Esophagus muscularis mucosa (tissue), 4 donors: ENCODE measurements around the gene RGS16. TPM values are rescaled to one million over a fixed set of nuclear protein-coding genes. Genes with fewer than 3 reads are reported as not detected.

Experiments
- DNase-seq: peaks from one replicate; pipeline ENCODE4 v3.0.0-alpha.2; 2017; ENCODE audit errors: extremely low spot score
- H3K27ac ChIP-seq, 4 donors: fragments of 200-600 bp; sonication (generic); replicated peaks in 1 of 4; 1 replicate in 3 of 4; 2 replicates in 1 of 4; pipeline ENCODE4 v1.5.1; 2016 to 2019; ENCODE audit warnings: mild to moderate bottlenecking in 1 of 4
- H3K27me3 ChIP-seq, 4 donors: fragments of 200-600 bp; sonication (generic); one replicate each; pipeline versions ENCODE4 v1.5.1 to v1.6.0; 2016 to 2019
- H3K36me3 ChIP-seq, 4 donors: fragments of 200-600 bp; sonication (generic); one replicate each; pipeline ENCODE4 v1.5.1; 2016 to 2019
- H3K4me1 ChIP-seq, 4 donors: fragments of 200-600 bp; sonication (generic); one replicate each; pipeline ENCODE4 v1.5.1; 2016 to 2019
- H3K4me3 ChIP-seq, 4 donors: fragments of 200-600 bp; sonication (generic); 1 replicate in 2 of 4; 2 replicates in 2 of 4; pipeline ENCODE4 v1.5.1; 2016 to 2019; ENCODE audit warnings: mild to moderate bottlenecking in 4 of 4, moderate library complexity in 1 of 4
- H3K9me3 ChIP-seq, 4 donors: fragments of 200-600 bp; sonication (generic); 1 replicate in 3 of 4; 2 replicates in 1 of 4; pipeline ENCODE4 v1.5.1; 2016 to 2019
- EP300 ChIP-seq: sonication (generic); formaldehyde crosslinking; IDR thresholded peaks from one replicate; pipeline ENCODE4 v1.6.1; 2017; ENCODE audit warnings: antibody characterized with exemption
- POLR2A ChIP-seq: fragments of 450-650 bp; IDR thresholded peaks from one replicate; pipeline ENCODE4 v1.6.1; 2017; ENCODE audit warnings: antibody characterized with exemption, moderate library complexity, mild to moderate bottlenecking, low read depth
- POLR2AphosphoS5 ChIP-seq, 2 donors: sonication (generic); formaldehyde crosslinking; IDR thresholded peaks; one replicate each; pipeline ENCODE4 v1.6.1; 2017; ENCODE audit warnings: antibody characterized with exemption in 2 of 2
- WGBS: methylation state at CpG from one replicate; pipeline ENCODE4 v1.1.5; 2018; 5-methylcytosine and 5-hydroxymethylcytosine counted together
- intact Hi-C: fragments of 100-400 bp; cut with DNase I; formaldehyde crosslinking; loops from one replicate; pipeline ENCODE4 v1.15.1; 2023
- total RNA-seq, 4 donors: library from RNA; depleted of rRNA; stranded (reverse); fragments of >200 nt; gene quantifications; one replicate each; pipeline versions ENCODE4 v1.1.0 to v1.2.1, GENCODE V29; 2016
- TF ChIP-seq, protein P1 (sequence below), 3 experiments: fragments of 200-600 bp in 2 of 3; fragments of 450-650 bp in 1 of 3; sonication (generic) in 2 of 3; IDR thresholded peaks; one replicate each; pipeline ENCODE4 v1.5.1; 2017 to 2019; ENCODE audit warnings: antibody characterized with exemption in 3 of 3, mild to moderate bottlenecking in 2 of 3, moderate library complexity in 1 of 3

RGS16 gene
- total RNA-seq, 4 donors from 2014 or later, result 0.83 to 19.7 (median 2.2) TPM

GRCh38 chr1:182626527-182626926, 22.3 kb upstream of the RGS16 start:
- no peak for TF ChIP-seq POLR2A
- no peak for TF ChIP-seq POLR2AphosphoS5 (IDR thresholded peaks at IDR 0.05)
- WGBS, result 80% methylated on average over 1 of the region's 1 CpG
- Histone ChIP-seq H3K27me3 (no peaks in the 10 kb centered on the region), H3K9me3 (no peaks in the 10 kb centered on the region), H3K4me3 (no peak overlapping the region), H3K4me1 (peaks cover 9 to 17% (median 11%) of the 10 kb centered on the region in 4 donors), H3K36me3 (no peaks in the 10 kb centered on the region), H3K27ac (no peak overlapping the region)
- intact Hi-C loops, result no loop called here
- no peak for DNase-seq

GRCh38 chr1:182625719-182626504, 21.7 kb upstream of the RGS16 start:
- Histone ChIP-seq H3K27ac (no peak overlapping the region), H3K27me3 (no peaks in the 10 kb centered on the region), H3K9me3 (no peaks in the 10 kb centered on the region), H3K36me3 (no peaks in the 10 kb centered on the region), H3K4me3 (no peak overlapping the region), H3K4me1 (peaks cover 9 to 14% (median 11%) of the 10 kb centered on the region in 4 donors)
- no peak for DNase-seq
- TF ChIP-seq POLR2A (no peak), POLR2AphosphoS5 (IDR thresholded peaks at IDR 0.05) (no peak), EP300 (no peak)
- TF ChIP-seq, protein P1, sequence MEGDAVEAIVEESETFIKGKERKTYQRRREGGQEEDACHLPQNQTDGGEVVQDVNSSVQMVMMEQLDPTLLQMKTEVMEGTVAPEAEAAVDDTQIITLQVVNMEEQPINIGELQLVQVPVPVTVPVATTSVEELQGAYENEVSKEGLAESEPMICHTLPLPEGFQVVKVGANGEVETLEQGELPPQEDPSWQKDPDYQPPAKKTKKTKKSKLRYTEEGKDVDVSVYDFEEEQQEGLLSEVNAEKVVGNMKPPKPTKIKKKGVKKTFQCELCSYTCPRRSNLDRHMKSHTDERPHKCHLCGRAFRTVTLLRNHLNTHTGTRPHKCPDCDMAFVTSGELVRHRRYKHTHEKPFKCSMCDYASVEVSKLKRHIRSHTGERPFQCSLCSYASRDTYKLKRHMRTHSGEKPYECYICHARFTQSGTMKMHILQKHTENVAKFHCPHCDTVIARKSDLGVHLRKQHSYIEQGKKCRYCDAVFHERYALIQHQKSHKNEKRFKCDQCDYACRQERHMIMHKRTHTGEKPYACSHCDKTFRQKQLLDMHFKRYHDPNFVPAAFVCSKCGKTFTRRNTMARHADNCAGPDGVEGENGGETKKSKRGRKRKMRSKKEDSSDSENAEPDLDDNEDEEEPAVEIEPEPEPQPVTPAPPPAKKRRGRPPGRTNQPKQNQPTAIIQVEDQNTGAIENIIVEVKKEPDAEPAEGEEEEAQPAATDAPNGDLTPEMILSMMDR (IDR thresholded peaks at IDR 0.05), result no peak
- 63% methylated on average over 1 of the region's 1 CpG for WGBS
- intact Hi-C loops, result no loop called here

DNA sequence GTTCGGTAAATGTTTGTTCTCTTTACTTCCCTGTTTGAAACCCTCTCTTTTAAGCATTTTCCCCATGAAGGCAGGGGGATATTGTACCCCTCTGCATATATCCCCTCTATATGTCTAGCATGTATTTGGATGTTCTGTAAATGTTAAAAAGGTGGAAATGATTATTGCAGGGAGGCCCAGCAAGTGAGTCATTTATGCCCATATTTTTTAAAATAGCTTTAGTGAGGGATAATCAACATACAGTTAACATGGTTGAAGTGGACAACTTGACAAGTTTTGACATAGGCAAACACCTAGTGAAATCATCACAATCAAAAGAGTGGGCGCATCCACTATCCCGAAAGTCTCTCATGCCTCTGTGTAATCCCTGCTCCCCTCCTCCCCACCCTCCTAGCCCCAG, 20.8 kb upstream of the RGS16 start:
- no peak overlapping the region for H3K4me3 ChIP-seq
- H3K36me3 ChIP-seq, result no peaks in the 10 kb centered on the region
- 89% methylated on average over 3 of the region's 3 CpGs for WGBS
- peaks cover 9 to 12% (median 9%) of the 10 kb centered on the region in 4 donors for H3K4me1 ChIP-seq
- no peak for TF ChIP-seq EP300
- TF ChIP-seq, protein P1 (IDR thresholded peaks at IDR 0.05), result no peak
- TF ChIP-seq POLR2A, result no peak
- TF ChIP-seq POLR2AphosphoS5 (IDR thresholded peaks at IDR 0.05), result no peak
- no peak overlapping the region for H3K27ac ChIP-seq
- H3K9me3 ChIP-seq, result no peaks in the 10 kb centered on the region
- H3K27me3 ChIP-seq, result no peaks in the 10 kb centered on the region
- intact Hi-C loops, result no loop called here
- no peak for DNase-seq

DNA sequence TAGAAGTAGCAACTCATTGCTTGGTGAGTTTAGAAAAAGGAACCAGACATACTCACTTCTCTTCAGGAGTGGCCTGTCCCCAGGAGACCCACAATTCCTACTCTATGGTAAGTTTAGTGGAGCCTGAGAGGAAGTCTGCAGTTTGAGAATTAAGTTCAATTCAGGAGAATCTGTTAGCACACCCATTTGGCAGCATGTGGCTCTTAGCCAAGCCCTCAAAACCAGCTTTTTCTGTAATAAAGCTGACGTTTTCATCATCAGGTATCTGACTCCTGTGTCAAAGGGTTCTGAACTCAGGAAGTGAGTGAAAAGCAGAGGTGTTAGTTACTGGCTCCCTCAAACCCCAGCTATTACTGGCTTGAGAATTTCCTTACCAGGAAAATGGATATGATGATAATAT, 20.4 kb upstream of the RGS16 start:
- intact Hi-C loops, result no loop called here
- TF ChIP-seq EP300 (no peak), POLR2A (no peak), POLR2AphosphoS5 (IDR thresholded peaks at IDR 0.05) (no peak)
- TF ChIP-seq, protein P1 (IDR thresholded peaks at IDR 0.05), result no peak
- Histone ChIP-seq H3K36me3 (no peaks in the 10 kb centered on the region), H3K4me1 (peaks cover 9 to 12% (median 9%) of the 10 kb centered on the region in 4 donors), H3K4me3 (no peak overlapping the region), H3K27me3 (no peaks in the 10 kb centered on the region), H3K27ac (no peak overlapping the region), H3K9me3 (no peaks in the 10 kb centered on the region)
- no peak for DNase-seq
- 36% methylated on average over 1 of the region's 1 CpG for WGBS

- no peaks in the 10 kb centered on the region for H3K36me3 ChIP-seq
- peak overlapping the region in 2 of 4 donors; percentile 14 to 18 for H3K27ac ChIP-seq
- no peaks in the 10 kb centered on the region for H3K27me3 ChIP-seq
- H3K9me3 ChIP-seq, result no peaks in the 10 kb centered on the region
- DNase-seq, result no peak
- no peak overlapping the region for H3K4me3 ChIP-seq
- TF ChIP-seq POLR2AphosphoS5 (IDR thresholded peaks at IDR 0.05) (no peak), POLR2A (no peak), EP300 (no peak)
- TF ChIP-seq, protein P1 (IDR thresholded peaks at IDR 0.05), result no peak
- H3K4me1 ChIP-seq, result peaks cover 9 to 13% (median 11%) of the 10 kb centered on the region in 4 donors
- 48% methylated on average over 6 of the region's 6 CpGs for WGBS
- intact Hi-C loops, result no loop called here
Measured at GRCh38 chr1:182622901-182623528, 18.8 kb upstream of the RGS16 start.
